ENCODE data around the gene HMMR.
"Not testable (repeated sequence)": the region's sequence is repeated elsewhere in the genome, so short reads cannot be mapped to it uniquely, and the experiment has no call there.

HMMR gene

GRCh38 chr5:163447875-163448274, 12.6 kb upstream of the HMMR start:
- no peak overlapping the region for H3K27ac ChIP-seq
- no peak for TF ChIP-seq CTCF (conservative IDR thresholded peaks at IDR 0.05)

- TF ChIP-seq CTCF (conservative IDR thresholded peaks at IDR 0.05): no peak
- H3K27ac ChIP-seq: no peak overlapping the region
Measured at GRCh38 chr5:163448491-163448890, 11.9 kb upstream of the HMMR start.

GRCh38 chr5:163451489-163451888, 8.9 kb upstream of the HMMR start:
- H3K27ac ChIP-seq: no peak overlapping the region
- no peak for TF ChIP-seq CTCF (conservative IDR thresholded peaks at IDR 0.05)

GRCh38 chr5:163453705-163454104, 6.7 kb upstream of the HMMR start:
- H3K27ac ChIP-seq: no peak overlapping the region
- no peak for TF ChIP-seq CTCF (conservative IDR thresholded peaks at IDR 0.05)

- not testable (repeated sequence) for H3K27ac ChIP-seq
Measured at GRCh38 chr5:163455406-163455805, 5.0 kb upstream of the HMMR start.

- H3K27ac ChIP-seq: no peak overlapping the region
- no peak for TF ChIP-seq CTCF (conservative IDR thresholded peaks at IDR 0.05)
Measured at GRCh38 chr5:163456029-163456589, 4.3 kb upstream of the HMMR start.

- H3K27ac ChIP-seq: no peak overlapping the region
Measured at GRCh38 chr5:163456840-163457239, 3.6 kb upstream of the HMMR start.

More at GRCh38 chr5:163456840-163457239, 3.6 kb upstream of the HMMR start:
- TF ChIP-seq CTCF (conservative IDR thresholded peaks at IDR 0.05): no peak

Measured in VCaP (cell line).